ENCODE results near the gene FCGR3B.
"Not testable (repeated sequence)": the region's sequence is repeated elsewhere in the genome, so short reads cannot be mapped to it uniquely, and the experiment has no call there.

GRCh38 chr1:161653971-161654370, 23.0 kb upstream of the FCGR3B start:
- not testable (repeated sequence) for TF ChIP-seq POLR2A, SPI1 (IDR thresholded peaks at IDR 0.05; ENCODE audit: low read depth, low read length)

All from GM12891 (cell line).